ENCODE measurements around the gene ALDH1L1. TPM values are rescaled to one million over a fixed set of nuclear protein-coding genes. Genes with fewer than 3 reads are reported as not detected.

Gene ALDH1L1
- total RNA-seq, 1 donor from 2014 or later: 11.1 TPM

GRCh38 chr3:126133606-126134005 lies 46.8 kb downstream of the ALDH1L1 start:
- H3K4me3 ChIP-seq (ENCODE audit: low read depth, low read length): no peak overlapping the region
- TF ChIP-seq CTCF (IDR thresholded peaks at IDR 0.05; ENCODE audit: insufficient read depth, low read length, severe bottlenecking): no peak
- H3K36me3 ChIP-seq (ENCODE audit: control insufficient read depth, insufficient read depth, low read length): no peaks in the 10 kb centered on the region
- no peak for FAIRE-seq
- DNase-seq (ENCODE audit: low read depth): no peak
- no peaks in the 10 kb centered on the region for H3K27me3 ChIP-seq (ENCODE audit: control insufficient read depth, insufficient read depth, low read length)

GRCh38 chr3:126132751-126133511 lies 47.5 kb downstream of the ALDH1L1 start:
- FAIRE-seq: no peak
- no peak overlapping the region for H3K4me3 ChIP-seq (ENCODE audit: low read depth, low read length)
- TF ChIP-seq CTCF (IDR thresholded peaks at IDR 0.05; ENCODE audit: insufficient read depth, low read length, severe bottlenecking): peak; percentile 28
- H3K27me3 ChIP-seq (ENCODE audit: control insufficient read depth, insufficient read depth, low read length): no peaks in the 10 kb centered on the region
- no peak for DNase-seq (ENCODE audit: low read depth)
- no peaks in the 10 kb centered on the region for H3K36me3 ChIP-seq (ENCODE audit: control insufficient read depth, insufficient read depth, low read length)

- H3K27me3 ChIP-seq (ENCODE audit: control insufficient read depth, insufficient read depth, low read length): no peaks in the 10 kb centered on the region
- DNase-seq (ENCODE audit: low read depth): no peak
- no peak for FAIRE-seq
Measured at GRCh38 chr3:126131881-126132750, 48.3 kb downstream of the ALDH1L1 start.

GRCh38 chr3:126130981-126131745 lies 49.2 kb downstream of the ALDH1L1 start:
- Histone ChIP-seq H3K4me3 (ENCODE audit: low read depth, low read length) (no peak overlapping the region), H3K36me3 (ENCODE audit: control insufficient read depth, insufficient read depth, low read length) (no peaks in the 10 kb centered on the region), H3K27me3 (ENCODE audit: control insufficient read depth, insufficient read depth, low read length) (no peaks in the 10 kb centered on the region)
- no peak for FAIRE-seq
- no peak for TF ChIP-seq CTCF (IDR thresholded peaks at IDR 0.05; ENCODE audit: insufficient read depth, low read length, severe bottlenecking)
- DNase-seq (ENCODE audit: low read depth): no peak

More at GRCh38 chr3:126131881-126132750, 48.3 kb downstream of the ALDH1L1 start:
- no peak for TF ChIP-seq CTCF (IDR thresholded peaks at IDR 0.05; ENCODE audit: insufficient read depth, low read length, severe bottlenecking)
- no peaks in the 10 kb centered on the region for H3K36me3 ChIP-seq (ENCODE audit: control insufficient read depth, insufficient read depth, low read length)
- no peak overlapping the region for H3K4me3 ChIP-seq (ENCODE audit: low read depth, low read length)

- DNase-seq (ENCODE audit: low read depth) (no peak), FAIRE-seq (peak; percentile 84)
Measured at GRCh38 chr3:126130081-126130855, 50.1 kb downstream of the ALDH1L1 start.

More at GRCh38 chr3:126130081-126130855, 50.1 kb downstream of the ALDH1L1 start:
- Histone ChIP-seq H3K27me3 (ENCODE audit: control insufficient read depth, insufficient read depth, low read length) (no peaks in the 10 kb centered on the region), H3K4me3 (ENCODE audit: low read depth, low read length) (no peak overlapping the region), H3K36me3 (ENCODE audit: control insufficient read depth, insufficient read depth, low read length) (no peaks in the 10 kb centered on the region)
- TF ChIP-seq CTCF (IDR thresholded peaks at IDR 0.05; ENCODE audit: insufficient read depth, low read length, severe bottlenecking): no peak
